Activated CD8-positive, alpha-beta memory T cell treated with anti-CD3 and anti-CD28 coated beads for 4 hours (primary cell): ENCODE measurements around the gene CPOX.
A peak's percentile ranks its signal among the peaks of the same experiment; 100 is the strongest.
"Not testable (repeated sequence)": the region's sequence is repeated elsewhere in the genome, so short reads cannot be mapped to it uniquely, and the experiment has no call there.

ENCODE experiments used
- DNase-seq, 2 donors: peaks; one replicate each; pipeline ENCODE4 v3.0.0-alpha.2; 2020; ENCODE audit warnings: low read depth in 2 of 2

The CPOX gene

DNA sequence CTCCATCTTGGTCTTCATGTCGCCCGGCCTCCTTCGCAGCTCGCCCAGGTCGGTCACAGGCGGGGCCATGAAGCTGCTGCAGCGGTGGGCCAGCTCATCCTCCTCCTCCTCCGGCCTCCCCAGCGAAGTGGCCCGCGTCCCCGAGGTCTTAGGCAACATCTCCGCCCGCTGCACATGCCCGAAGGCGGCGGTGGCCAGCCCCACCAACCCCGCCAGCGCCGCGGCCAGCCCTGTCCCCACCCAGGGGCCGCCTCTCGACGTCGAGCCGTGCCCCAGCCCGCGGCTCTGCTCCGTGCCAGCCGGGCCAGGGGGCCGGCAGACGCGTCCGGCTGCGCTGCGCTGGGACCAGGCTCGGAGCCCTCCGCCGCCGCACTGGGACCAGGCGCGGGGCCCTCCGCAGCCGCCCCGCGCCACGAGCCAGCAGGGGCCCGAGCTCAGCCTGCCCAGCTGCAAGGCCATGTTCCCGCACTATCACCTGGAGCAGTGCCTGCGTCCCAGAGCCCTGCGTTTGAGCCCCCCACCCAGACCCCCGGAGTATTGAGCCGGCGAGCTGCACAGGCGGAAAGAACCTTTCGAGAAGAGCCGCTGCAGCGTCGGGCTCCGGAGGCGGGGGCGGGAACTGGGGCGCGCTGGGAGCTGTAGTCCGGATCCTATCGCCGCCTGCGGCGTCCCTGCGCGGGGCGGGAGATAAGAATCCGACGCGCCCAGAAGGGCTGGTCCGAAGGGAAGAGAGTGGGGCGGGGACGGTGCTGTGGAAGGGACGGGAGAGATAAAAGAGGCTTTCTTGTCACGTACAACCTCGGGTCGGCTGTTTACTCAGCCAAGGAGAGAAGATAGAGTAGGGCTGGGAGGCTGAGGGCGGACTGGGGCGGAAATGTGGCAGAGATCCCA, at the start of gene CPOX:
Gene CPOX (minus strand): TSS at position 566 of the 891 bp plus-strand sequence. CDS start 107 bp downstream, at position 459.
- peak; percentile 64 to 68 for DNase-seq

DNA sequence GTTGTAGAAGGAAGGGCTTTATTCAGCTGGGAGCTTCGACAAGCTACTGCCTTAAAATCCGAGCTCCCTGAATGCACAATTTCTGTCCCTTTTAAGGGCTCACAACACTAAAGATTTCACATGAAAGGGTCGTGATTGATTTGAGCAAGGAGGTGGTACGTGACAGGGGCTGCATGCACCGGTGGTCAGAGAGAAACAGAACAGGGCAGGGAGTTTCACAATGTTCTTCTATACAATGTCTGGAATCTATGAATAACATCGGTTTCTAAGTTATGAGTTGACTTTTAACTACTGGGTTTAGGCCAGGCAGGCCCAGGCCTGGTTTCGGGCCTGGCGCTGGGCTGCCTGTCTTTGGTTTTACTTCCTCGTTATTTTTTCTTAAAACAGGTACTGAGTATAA, 49.4 kb upstream of the CPOX start:
- not testable (repeated sequence) for DNase-seq

GRCh38 chr3:98641756-98642155, 48.3 kb upstream of the CPOX start:
- DNase-seq: not testable (repeated sequence)

- not testable (repeated sequence) for DNase-seq
Observed at GRCh38 chr3:98638515-98638914, 45.1 kb upstream of the CPOX start.

- no peak for DNase-seq
Observed at GRCh38 chr3:98630416-98630815, 37.0 kb upstream of the CPOX start.

DNA sequence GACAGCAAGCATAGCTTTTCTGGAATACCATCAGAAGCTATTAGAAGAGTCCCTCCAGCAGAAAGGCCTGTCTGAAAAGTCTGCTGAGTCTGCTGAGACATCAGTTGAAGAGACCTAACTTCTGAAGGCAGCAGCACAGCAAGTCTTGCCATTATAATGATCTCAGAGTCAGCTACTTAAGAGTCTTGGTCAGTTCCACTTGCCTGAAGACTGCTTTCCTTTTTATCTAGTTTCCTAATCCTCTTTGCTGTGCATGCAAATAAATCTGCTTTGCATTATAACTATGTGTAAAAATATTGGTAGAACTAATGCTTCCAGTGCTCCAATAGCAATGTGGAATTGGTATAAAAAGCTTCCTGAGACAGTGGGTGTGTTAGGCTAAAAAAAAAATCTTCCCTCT, 34.9 kb upstream of the CPOX start:
- DNase-seq: no peak

DNA sequence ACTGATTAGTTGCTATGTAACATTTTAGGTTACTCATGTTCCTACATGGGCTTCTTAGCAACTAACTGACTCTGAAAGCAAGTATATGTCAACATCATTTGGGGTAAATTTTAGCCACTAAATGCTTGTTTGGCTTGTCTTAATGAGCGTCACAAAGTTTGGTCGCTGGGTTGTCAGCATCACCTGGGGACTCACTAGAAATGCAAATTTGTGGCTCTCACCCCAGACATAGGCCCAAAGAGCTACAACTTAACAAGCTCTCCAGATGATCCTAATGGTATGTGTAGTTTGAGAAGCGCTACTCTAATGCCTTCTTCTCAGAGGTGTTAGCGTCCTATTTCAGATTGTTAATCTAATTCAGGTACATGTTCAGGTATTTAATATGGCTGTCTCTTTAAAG, 32.7 kb upstream of the CPOX start:
- no peak for DNase-seq

DNA sequence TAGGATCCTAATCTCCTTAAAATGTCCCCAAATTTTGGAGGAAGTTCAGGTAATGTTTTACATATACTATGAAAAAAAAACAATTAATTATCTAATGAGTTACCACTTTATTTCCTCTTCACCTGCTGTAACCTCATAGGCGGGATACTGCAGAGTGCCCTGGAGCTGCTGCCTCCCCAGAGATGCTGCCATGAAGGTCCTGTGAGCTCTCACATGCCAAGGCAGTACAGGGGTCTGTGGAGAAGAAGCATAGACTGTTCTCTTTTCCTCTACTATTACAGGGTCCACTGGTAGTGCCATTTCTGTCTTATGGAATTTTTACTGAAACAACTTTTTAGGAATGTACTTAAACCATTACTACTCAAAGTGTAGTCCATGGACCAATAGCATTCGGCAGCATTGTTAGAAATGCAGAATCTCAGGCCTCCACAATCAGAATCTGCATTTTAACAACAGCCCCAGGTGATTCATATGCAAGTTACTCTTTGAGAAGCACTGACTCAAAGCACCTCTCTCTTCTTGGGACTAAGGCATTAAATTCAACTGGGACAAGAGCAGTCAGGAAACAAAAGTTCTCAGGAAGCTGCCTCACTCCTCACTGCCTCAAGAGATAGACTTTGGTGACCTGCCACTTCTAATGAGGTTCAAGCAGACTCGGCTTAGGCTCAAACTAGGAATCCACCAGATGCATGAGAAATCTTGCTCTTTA, 30.3 kb upstream of the CPOX start:
- DNase-seq: no peak

DNA sequence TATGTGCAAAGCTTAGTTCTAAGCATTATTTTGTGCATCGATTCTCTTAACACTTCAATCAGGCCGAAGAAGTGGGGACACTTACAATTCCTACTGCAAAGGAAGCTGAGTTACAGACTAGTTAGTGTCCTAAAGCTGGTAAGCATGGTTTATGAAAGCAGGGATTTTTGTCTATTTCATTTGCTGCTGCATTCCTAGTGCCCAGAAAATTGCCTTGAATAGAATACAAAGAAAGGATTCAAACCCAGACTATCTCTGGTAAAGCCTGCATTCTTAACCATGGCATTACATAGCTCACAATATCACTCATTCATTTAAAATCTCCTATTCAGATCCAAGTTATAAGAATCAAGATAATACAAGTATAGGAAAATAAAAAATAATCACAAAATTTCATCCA, 24.4 kb upstream of the CPOX start:
- DNase-seq: no peak

GRCh38 chr3:98613616-98614015, 20.2 kb upstream of the CPOX start:
- DNase-seq: no peak

DNA sequence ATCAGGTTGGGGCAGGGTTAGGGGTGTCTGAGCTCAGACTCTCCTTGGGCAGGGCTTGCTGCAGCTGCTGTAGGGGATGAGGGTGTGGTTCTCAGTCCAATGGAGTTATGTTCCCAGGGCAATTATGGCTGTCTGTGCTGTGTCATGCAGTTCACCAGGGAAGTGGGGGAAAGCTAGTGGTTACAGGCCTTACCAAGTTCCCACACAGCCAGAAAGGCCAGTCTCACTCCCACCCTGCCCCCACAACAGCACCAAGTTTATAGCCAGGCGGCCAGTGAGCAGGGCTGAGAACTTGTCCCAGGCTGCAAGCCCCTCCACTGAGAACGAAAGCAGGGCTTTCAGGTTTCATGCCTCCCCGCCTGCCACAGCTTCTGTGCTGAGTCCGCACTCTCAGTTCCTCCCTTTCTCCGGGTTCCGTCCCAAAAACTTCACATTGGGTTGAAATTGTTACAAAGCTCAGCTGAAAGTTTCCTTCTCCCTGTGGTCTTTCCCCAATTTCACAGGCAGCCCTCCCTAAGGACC, 19.6 kb upstream of the CPOX start:
- DNase-seq: no peak

DNA sequence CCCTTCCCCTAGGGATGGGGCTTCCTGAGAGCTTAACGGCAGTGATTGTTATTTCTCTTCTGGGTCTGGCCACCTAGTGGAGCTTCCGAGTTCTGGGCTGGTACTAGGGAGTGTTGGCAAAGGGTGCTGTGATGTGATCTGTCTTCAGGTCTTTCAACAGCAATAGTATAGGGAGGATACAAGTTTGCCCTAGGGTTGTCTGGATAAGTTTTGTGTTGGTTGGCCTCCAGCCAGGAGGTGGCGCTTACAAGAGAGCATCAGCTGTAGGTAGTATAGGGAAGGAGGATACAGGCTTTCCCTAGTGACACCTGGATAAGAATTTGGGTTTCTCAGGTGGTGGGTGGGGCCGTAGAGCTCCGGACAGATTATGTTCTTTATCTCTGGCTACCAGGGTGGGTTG, 19.2 kb upstream of the CPOX start:
- DNase-seq: no peak

- DNase-seq: no peak
Observed at GRCh38 chr3:98608029-98608428, 14.6 kb upstream of the CPOX start.

DNA sequence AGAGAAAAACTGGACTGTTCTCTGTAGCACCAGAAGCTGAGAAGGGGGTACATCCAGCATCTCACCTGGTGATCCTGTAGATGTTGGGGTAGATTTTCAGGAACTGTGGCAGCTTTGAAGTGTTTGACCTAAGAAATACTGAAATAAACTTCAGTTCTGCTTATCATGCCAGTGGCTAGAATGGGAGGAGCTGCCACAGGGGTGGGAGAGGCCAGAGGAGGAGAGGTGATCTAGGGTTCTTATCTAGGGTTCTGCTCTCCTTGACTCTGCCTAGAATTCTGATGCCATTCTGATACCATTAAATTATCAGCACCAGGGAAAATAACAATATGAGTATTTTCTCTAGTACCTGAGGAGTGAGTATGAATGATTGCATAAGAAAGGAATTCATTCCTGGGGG, 10.2 kb upstream of the CPOX start:
- DNase-seq: no peak

DNA sequence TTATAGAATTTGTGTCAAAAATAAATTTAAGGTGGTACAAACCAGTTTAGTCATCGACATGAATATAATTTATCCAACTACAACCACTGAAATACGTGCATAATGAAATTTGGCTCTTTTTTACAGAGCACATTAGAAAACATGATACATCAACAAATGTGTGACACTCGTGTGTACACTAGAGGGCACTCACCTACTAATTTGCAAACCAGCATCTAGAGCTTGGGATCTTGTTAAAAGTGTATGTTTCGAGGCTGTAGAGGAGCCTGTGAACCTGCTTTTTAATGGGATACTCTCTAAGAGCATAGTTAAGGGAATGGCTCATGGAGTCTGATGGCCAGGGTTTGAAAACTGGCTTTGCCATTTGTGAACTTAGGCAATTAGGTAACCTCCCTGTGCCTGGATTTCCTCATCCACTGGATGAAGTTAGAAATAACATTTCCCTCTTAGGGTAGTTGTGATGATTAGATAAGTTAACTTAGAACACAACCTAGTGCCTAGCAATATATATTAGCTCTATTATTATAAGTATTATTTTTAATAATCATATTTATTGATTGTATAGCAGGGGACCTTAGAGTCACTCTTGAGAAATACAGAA, 8.8 kb upstream of the CPOX start:
- no peak for DNase-seq

- no peak for DNase-seq
Observed at GRCh38 chr3:98601180-98601579, 7.8 kb upstream of the CPOX start.

DNA sequence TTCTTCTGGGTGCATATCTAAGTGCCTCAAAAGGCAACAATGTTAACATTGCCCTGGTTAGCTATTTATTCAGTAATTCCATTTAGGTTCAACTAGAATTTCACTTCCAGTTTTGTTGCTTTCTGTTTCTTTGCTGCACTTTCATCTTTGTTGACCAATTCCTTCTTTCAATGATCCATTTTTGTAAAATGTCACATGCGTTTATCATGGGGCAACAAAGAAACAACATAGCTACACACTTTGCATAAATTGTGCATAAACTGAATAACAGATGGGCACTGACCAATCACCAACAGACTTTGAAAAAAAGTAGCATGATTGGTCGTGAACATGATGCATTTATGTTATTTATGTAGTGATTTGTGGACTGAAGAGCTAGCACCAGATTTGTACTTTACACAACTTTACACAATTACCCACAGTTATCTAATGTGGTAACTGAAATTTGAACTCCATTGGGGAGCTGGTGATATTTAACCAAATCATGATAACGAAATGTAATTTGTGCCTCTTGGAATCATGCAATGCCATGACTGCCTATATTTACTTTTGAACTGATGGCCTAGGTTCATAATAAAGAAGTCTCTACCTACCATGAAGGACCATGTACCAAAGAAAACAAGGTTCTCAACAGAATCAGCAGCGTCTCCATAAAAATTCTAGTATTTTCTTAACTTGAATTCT, 7.1 kb upstream of the CPOX start:
- DNase-seq: no peak

DNA sequence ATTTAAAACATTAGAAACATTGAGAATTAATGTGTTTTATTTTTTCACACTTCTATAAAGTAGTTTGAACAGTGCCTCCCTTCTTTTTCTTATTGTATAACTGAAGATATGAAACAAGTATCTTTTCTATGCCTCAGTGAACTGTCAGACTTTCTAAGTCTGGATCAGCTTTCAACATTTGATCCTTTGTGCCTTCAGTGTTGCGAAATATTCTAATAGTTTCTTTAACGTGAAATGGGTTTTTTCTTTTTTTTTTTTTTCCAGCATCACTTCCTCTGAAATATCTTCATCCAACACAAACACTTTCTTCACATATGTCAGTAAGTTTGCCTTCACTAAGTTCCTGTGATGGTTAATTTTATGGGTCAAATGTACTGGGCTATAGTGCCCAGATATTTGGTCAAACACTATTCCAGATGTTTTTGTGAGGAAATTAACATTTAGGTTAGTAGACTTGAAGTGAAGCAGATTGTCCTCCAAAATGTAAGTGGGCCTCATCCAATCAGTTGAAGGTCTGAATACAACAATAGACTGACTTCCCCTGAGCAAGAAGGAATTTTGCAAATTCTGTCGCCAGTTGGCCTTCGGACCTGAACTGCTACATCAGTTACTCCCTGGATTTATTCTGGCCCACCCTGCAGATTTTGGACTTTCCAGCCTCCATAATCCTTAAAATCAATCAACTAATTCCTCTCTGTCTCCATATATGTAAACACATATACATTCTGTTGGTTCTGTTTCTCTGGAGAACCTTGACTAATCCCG, 6.4 kb upstream of the CPOX start:
- DNase-seq: no peak

GRCh38 chr3:98598492-98598891, 5.1 kb upstream of the CPOX start:
- no peak for DNase-seq

DNA sequence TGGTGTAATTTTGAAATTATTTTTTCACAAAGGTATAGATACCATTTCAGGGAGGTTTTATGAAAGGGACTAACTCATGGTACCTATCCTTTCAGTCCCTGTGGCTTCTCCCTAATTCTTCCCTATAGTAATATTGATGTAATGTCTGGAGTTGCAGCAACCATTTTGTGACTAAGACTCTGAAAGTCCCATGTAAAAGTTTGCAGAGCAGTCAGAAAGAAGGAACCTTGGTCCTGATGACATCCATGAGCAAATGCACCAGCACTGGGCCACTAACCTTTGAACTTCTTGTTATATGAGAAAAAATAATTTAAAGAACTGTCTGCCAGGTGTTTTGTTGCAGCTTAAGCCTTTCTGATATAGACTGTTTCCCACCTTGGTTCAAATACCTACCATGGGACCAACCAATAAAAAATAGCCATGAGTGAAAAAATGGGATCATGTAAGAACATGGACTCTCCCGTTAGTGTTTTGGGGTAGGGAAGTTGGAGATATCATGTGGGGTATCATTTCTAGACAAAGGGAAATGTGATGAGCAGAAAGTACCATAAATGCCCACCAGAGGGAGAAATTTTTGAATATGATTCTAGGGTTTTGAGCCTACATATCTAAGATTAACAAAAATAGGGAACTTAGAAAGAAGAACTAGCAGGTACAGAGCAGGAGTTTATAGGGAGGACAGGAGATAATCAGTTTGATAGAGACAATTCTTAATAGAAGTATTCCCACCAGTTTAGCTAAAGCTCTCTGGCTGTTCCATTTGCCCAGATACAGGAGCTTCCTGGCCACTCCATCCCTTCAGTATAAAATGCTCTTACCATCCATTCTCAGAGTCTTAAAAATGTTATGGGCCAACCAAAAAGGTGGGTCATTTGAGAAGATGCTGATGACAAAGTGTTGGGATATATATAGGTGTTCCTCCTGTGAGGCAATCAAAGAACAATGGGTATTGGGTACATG, 3.4 kb upstream of the CPOX start:
- no peak for DNase-seq
